ENCODE data around the gene PCSK7. TPM values are rescaled to one million over a fixed set of nuclear protein-coding genes. Genes with fewer than 3 reads are reported as not detected.

The PCSK7 gene
- total RNA-seq, 2 donors from 2014 or later, result 111 to 195 TPM

DNA sequence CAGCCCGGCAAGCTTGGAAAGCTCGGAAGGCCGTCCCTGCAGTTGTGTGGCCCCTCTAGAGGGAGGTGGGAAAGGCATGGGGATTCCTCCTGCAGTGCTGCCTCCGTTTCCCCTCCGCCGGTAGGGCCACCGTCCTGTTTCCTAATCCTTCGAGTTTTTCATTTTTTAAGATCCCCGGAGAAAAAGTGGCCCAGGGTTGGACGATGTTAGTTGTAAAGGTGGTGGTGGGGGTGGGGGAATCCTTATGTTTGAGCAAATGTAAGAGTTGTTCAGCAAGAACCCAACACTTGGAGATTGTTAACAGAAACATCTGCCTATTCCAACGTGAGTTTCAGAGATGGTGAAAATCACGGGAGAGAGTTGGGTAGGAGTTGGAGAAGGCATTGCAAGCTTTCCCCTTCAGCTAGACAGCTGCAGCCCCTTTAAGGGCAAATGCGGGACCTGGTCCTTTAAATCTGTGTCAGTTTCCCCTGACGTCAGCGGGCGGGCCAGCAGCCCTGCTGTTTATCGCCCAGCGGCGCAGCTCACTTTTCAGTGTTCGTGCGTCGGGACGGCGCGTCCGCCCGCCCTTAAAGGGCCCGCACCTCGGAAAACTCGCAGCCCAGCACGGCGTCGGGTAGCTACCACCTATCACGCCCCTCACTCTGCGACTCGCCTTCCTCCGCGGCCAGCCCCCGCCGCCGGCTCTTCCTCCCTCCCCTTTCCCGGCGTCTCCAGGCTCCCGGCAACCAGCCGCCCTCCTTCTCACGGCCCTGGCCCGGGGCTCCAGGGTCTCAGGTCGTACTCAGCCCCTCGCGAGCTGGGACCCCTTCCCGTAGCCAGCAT lies 53.5 kb downstream of the PCSK7 start, which contains the start of gene SIDT2:
SIDT2 (plus strand) TSS at position 534 of the 825 bp plus-strand sequence. CDS start 521 bp downstream, outside the sequence.
- peak within 1 kb of the TSS; percentile 93 for H3K4me3 ChIP-seq
- no peaks in the 10 kb centered on the region for H3K36me3 ChIP-seq
- no peaks in the 10 kb centered on the region for H3K4me1 ChIP-seq
- peak within 1 kb of the TSS; percentile 84 to 87 for H3K9ac ChIP-seq (ENCODE audit: low read depth in 2 of 2, low read length in 2 of 2)
- H3K27me3 ChIP-seq, result no peaks in the 10 kb centered on the region
- TF ChIP-seq, protein P1, sequence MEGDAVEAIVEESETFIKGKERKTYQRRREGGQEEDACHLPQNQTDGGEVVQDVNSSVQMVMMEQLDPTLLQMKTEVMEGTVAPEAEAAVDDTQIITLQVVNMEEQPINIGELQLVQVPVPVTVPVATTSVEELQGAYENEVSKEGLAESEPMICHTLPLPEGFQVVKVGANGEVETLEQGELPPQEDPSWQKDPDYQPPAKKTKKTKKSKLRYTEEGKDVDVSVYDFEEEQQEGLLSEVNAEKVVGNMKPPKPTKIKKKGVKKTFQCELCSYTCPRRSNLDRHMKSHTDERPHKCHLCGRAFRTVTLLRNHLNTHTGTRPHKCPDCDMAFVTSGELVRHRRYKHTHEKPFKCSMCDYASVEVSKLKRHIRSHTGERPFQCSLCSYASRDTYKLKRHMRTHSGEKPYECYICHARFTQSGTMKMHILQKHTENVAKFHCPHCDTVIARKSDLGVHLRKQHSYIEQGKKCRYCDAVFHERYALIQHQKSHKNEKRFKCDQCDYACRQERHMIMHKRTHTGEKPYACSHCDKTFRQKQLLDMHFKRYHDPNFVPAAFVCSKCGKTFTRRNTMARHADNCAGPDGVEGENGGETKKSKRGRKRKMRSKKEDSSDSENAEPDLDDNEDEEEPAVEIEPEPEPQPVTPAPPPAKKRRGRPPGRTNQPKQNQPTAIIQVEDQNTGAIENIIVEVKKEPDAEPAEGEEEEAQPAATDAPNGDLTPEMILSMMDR (IDR thresholded peaks at IDR 0.05), result no peak
- H3K27ac ChIP-seq, result peak within 1 kb of the TSS; percentile 95
- intact Hi-C loops (cut with DNase I), result no loop called here
- DNase-seq, result peak; percentile 96
- no peaks in the 10 kb centered on the region for H3K9me3 ChIP-seq

DNA sequence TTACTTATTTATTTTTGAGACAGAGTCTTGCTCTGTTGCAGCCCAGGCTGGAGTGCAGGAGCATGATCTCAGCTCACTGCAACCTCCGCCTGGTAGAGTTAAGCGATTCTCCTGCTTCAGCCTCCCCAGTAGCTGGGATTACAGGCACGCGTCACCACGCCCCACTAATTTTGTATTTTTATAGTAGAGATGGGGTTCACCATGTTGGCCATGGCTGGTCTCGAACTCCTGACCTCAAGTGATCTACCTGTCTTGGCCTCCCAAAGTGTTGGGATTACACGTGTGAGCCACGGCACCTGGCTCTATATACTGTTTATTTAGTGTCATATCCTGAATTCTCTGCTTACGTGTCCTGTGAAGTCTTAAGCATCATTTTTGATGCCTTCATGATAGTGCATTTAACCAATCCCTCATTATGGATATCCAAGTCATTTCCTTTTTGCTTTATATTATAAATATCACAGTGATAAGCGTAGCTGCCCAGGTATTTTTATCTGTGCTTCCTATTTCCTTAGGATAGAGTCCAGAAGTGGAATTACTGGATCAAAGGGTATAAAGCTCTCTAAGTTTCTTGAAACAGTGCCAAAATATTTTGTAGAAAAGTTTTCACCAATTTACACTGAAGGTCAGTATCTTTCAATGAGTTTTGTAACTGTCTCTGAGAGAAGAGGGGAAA lies 54.2 kb downstream of the PCSK7 start:
- Histone ChIP-seq H3K4me3 (peak overlapping the region; percentile 93), H3K9ac (ENCODE audit: low read depth in 2 of 2, low read length in 2 of 2) (peak overlapping the region in 1 of 2 donors; percentile 81), H3K9me3 (no peaks in the 10 kb centered on the region), H3K27me3 (no peaks in the 10 kb centered on the region), H3K36me3 (no peaks in the 10 kb centered on the region), H3K27ac (peak overlapping the region; percentile 95), H3K4me1 (no peaks in the 10 kb centered on the region)
- intact Hi-C loops (cut with DNase I), result no loop called here
- peak; percentile 24 for DNase-seq
- TF ChIP-seq, protein P1 (IDR thresholded peaks at IDR 0.05), result no peak

DNA sequence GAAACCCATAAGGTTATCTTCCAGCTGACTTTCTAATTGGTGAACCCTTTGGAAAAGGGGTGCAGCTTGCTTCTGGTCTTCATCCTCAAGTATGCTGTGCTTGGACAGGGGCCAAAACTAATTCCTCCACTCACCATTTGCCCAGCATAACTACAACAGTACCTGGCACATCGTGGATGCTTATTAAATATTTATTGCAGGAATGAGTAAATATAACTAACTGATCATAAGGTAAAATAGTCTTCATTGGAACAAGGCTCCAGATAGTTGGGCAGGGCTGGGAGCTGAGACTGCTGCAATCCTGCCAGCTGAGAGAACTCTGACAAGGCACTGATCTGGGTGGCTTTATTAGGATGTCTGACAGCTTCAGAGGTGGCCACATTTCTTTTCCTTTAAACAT lies 55.7 kb downstream of the PCSK7 start:
- Histone ChIP-seq H3K36me3 (no peaks in the 10 kb centered on the region), H3K9ac (ENCODE audit: low read depth in 2 of 2, low read length in 2 of 2) (no peak overlapping the region), H3K27me3 (no peaks in the 10 kb centered on the region), H3K27ac (no peak overlapping the region), H3K4me3 (no peak overlapping the region), H3K4me1 (no peaks in the 10 kb centered on the region), H3K9me3 (no peaks in the 10 kb centered on the region)
- no peak for DNase-seq
- intact Hi-C loops (cut with DNase I), result no loop called here
- TF ChIP-seq, protein P1 (IDR thresholded peaks at IDR 0.05), result no peak

DNA sequence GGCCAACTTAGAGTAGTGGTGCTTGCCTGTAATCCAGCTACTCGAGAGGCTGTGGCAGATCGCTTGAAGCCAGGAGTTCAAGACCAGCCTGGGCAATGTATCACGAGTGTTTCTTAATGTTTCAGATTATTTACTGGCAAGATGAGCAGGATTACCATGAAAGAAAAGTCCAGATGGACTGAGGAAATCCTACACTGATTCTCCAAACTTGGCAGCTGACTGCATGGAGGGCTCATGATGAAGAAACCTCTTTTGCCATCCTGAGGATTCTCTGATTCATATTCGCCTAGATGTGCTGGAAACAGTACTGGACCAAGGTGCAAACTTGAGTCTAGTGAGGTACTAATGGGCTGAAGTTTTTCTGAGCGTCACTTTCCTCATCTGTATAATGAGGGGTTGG lies 56.1 kb downstream of the PCSK7 start:
- TF ChIP-seq, protein P1 (IDR thresholded peaks at IDR 0.05), result no peak
- no peak overlapping the region for H3K4me3 ChIP-seq
- H3K9me3 ChIP-seq, result no peaks in the 10 kb centered on the region
- DNase-seq, result no peak
- H3K9ac ChIP-seq (ENCODE audit: low read depth in 2 of 2, low read length in 2 of 2), result no peak overlapping the region
- H3K4me1 ChIP-seq, result no peaks in the 10 kb centered on the region
- no peak overlapping the region for H3K27ac ChIP-seq
- no peaks in the 10 kb centered on the region for H3K27me3 ChIP-seq
- H3K36me3 ChIP-seq, result no peaks in the 10 kb centered on the region
- intact Hi-C loops (cut with DNase I), result no loop called here

DNA sequence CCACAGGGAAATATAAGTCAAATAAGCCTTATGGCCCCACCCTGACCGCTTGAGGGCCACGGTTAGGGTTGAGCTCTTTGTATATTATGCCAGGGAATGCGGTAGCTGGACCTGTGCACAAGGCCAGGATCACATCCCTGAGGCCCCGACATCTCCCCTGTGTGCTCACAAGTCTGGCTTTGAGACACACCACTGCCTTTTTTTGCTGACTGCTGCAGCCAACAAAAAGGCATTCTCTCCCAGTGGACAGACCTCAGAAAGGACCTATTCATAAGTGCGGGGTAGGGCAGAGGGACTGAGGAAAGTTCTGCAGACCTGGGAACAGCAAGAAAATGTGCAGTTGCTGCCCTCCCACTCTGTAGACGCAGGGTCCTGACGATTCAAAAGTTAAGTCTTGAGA lies 56.8 kb downstream of the PCSK7 start:
- Histone ChIP-seq H3K9me3 (no peaks in the 10 kb centered on the region), H3K4me1 (no peaks in the 10 kb centered on the region), H3K27ac (no peak overlapping the region), H3K9ac (ENCODE audit: low read depth in 2 of 2, low read length in 2 of 2) (no peak overlapping the region), H3K4me3 (no peak overlapping the region), H3K27me3 (no peaks in the 10 kb centered on the region), H3K36me3 (no peaks in the 10 kb centered on the region)
- DNase-seq, result no peak
- TF ChIP-seq, protein P1 (IDR thresholded peaks at IDR 0.05), result no peak
- intact Hi-C loops (cut with DNase I), result no loop called here

Measured in colonic mucosa (tissue), 4 donors.